Uterus (tissue), 2 donors: ENCODE results near the gene MOGAT2.

Experiments
- CTCF ChIP-seq, 4 experiments: fragments of 200-600 bp in 2 of 4; fragments of 450-650 bp in 2 of 4; sonication (generic) in 2 of 4; IDR thresholded peaks; one replicate each; pipeline ENCODE4 v1.5.1; 2016 to 2019; ENCODE audit warnings: antibody characterized with exemption in 4 of 4, mild to moderate bottlenecking in 2 of 4, moderate library complexity in 1 of 4
- POLR2A ChIP-seq, 2 donors: fragments of 450-650 bp; IDR thresholded peaks; one replicate each; pipeline ENCODE4 v1.6.1; 2016; ENCODE audit warnings: antibody characterized with exemption in 2 of 2, mild to moderate bottlenecking in 1 of 2, moderate library complexity in 1 of 2

- TF ChIP-seq CTCF (IDR thresholded peaks at IDR 0.05) (no peak), POLR2A (IDR thresholded peaks at IDR 0.05) (no peak)
Measured at GRCh38 chr11:75777461-75778110, 59.9 kb downstream of the MOGAT2 start.
